ENCODE data around the gene SLC43A1. TPM values are rescaled to one million over a fixed set of nuclear protein-coding genes. Genes with fewer than 3 reads are reported as not detected.

The SLC43A1 gene
- total RNA-seq, 1 experiment from 2014 or later, result 11.8 TPM

GRCh38 chr11:57466680-57467079 is 48.8 kb downstream of the SLC43A1 start:
- Histone ChIP-seq H2AFZ (ENCODE audit: low read depth, low read length, poor library complexity, severe bottlenecking) (no peak overlapping the region), H3K4me3 (replicated peaks in 1 of 2; ENCODE audit: low read depth in 1 of 2, low read length in 2 of 2) (no peak overlapping the region), H3K9me2 (ENCODE audit: insufficient read depth) (no peaks in the 10 kb centered on the region), H4K20me1 (ENCODE audit: insufficient read depth) (no peaks in the 10 kb centered on the region), H3K4me2 (ENCODE audit: low read length) (no peak overlapping the region), H3K36me3 (ENCODE audit: control insufficient read depth in 1 of 2, insufficient read depth in 2 of 2, low read length in 2 of 2) (peaks cover 0 to 5% of the 10 kb centered on the region in 2 experiments; a peak in 2 of 4 replicates), H3K27me3 (ENCODE audit: insufficient read depth, low read length) (no peaks in the 10 kb centered on the region), H3K9ac (ENCODE audit: low read length) (no peak overlapping the region), H3K79me2 (ENCODE audit: insufficient read depth, low read length) (no peaks in the 10 kb centered on the region), H3K9me3 (ENCODE audit: control insufficient read depth in 1 of 2, insufficient read depth in 1 of 2, low read depth in 1 of 2, low read length in 2 of 2) (no peaks in the 10 kb centered on the region), H3K27ac (ENCODE audit: low read depth, low read length) (no peak overlapping the region), H3K4me1 (ENCODE audit: control insufficient read depth in 1 of 2, insufficient read depth in 2 of 2, low read length in 2 of 2) (peaks cover 0 to 1% of the 10 kb centered on the region in 2 experiments; a peak in 1 of 4 replicates)
- BruUV-seq (replicated peaks), result no TSS peak
- POLR2A ChIA-PET, result no interaction called here
- CTCF ChIA-PET, result no interaction called here
- intact Hi-C loops (cut with micrococcal nuclease), result no loop called here
- TF ChIP-seq SIN3A (IDR thresholded peaks at IDR 0.05; ENCODE audit: low read depth), result no peak
- no peak for TF ChIP-seq POLR2AphosphoS5 (IDR thresholded peaks at IDR 0.05; ENCODE audit: low read depth, low read length)
- TF ChIP-seq YY1 (IDR thresholded peaks at IDR 0.05; ENCODE audit: extremely low read depth, insufficient replicate concordance, low read depth, low read length), result no peak
- TF ChIP-seq ATF3 (IDR thresholded peaks at IDR 0.05), result no peak
- TF ChIP-seq ELF1 (IDR thresholded peaks at IDR 0.05; ENCODE audit: borderline replicate concordance, low read depth), result no peak
- no peak for ATAC-seq
- DNase-seq (ENCODE audit: low read depth, low spot score), result no peak
- RAD21 ChIA-PET (ENCODE audit: low non-redundant PET in 1 of 2, low total read pairs in 2 of 2, uncharacterized antibody in 2 of 2, unreplicated experiment in 2 of 2), result no interaction called here

- intact Hi-C loops (cut with micrococcal nuclease), result no loop called here
- no peak overlapping the region for H3K27ac ChIP-seq (ENCODE audit: low read depth, low read length)
- H3K4me2 ChIP-seq (ENCODE audit: low read length), result no peak overlapping the region
- H3K27me3 ChIP-seq (ENCODE audit: insufficient read depth, low read length), result no peaks in the 10 kb centered on the region
- H3K4me1 ChIP-seq (ENCODE audit: control insufficient read depth in 1 of 2, insufficient read depth in 2 of 2, low read length in 2 of 2), result peaks cover 3 to 16% of the 10 kb centered on the region in 2 experiments; a peak in 3 of 4 replicates
- no peaks in the 10 kb centered on the region for H3K9me3 ChIP-seq (ENCODE audit: control insufficient read depth in 1 of 2, insufficient read depth in 1 of 2, low read depth in 1 of 2, low read length in 2 of 2)
- H3K9ac ChIP-seq (ENCODE audit: low read length), result no peak overlapping the region
- RAD21 ChIA-PET (ENCODE audit: low non-redundant PET in 1 of 2, low total read pairs in 2 of 2, uncharacterized antibody in 2 of 2, unreplicated experiment in 2 of 2), result no interaction called here
- no peak overlapping the region for H3K4me3 ChIP-seq (replicated peaks in 1 of 2; ENCODE audit: low read depth in 1 of 2, low read length in 2 of 2)
- no peak for DNase-seq (ENCODE audit: low read depth, low spot score)
- no peaks in the 10 kb centered on the region for H3K79me2 ChIP-seq (ENCODE audit: insufficient read depth, low read length)
- H4K20me1 ChIP-seq (ENCODE audit: insufficient read depth), result no peaks in the 10 kb centered on the region
- CTCF ChIA-PET, result no interaction called here
- peaks cover 0 to 2% of the 10 kb centered on the region in 2 experiments; a peak in 2 of 4 replicates for H3K36me3 ChIP-seq (ENCODE audit: control insufficient read depth in 1 of 2, insufficient read depth in 2 of 2, low read length in 2 of 2)
- H3K9me2 ChIP-seq (ENCODE audit: insufficient read depth), result no peaks in the 10 kb centered on the region
- no TSS peak for BruUV-seq (replicated peaks)
- POLR2A ChIA-PET, result no interaction called here
- ATAC-seq, result no peak
- TF ChIP-seq FOSL1 (IDR thresholded peaks at IDR 0.05; ENCODE audit: low read depth) (no peak), EZH2 (IDR thresholded peaks at IDR 0.05) (no peak), CBX3 (IDR thresholded peaks at IDR 0.05; ENCODE audit: low read depth) (no peak), CTCF (IDR thresholded peaks at IDR 0.05 in 2 of 3, conservative IDR thresholded peaks at IDR 0.05 in 1 of 3; ENCODE audit: borderline replicate concordance in 1 of 3, insufficient read depth in 1 of 3, low read depth in 2 of 3, low read length in 2 of 3) (no peak), CEBPB (IDR thresholded peaks at IDR 0.05; ENCODE audit: low read depth) (no peak), REST (IDR thresholded peaks at IDR 0.05; ENCODE audit: low read depth) (no peak)
- H2AFZ ChIP-seq (ENCODE audit: low read depth, low read length, poor library complexity, severe bottlenecking), result no peak overlapping the region
Observed at GRCh38 chr11:57464539-57465181, 50.8 kb downstream of the SLC43A1 start.
